Esophagus squamous epithelium (tissue), 5 donors: ENCODE results near the gene PDPN. TPM values are rescaled to one million over a fixed set of nuclear protein-coding genes. Genes with fewer than 3 reads are reported as not detected.

ENCODE experiments used
- DNase-seq: peaks from one replicate; lab custom pipeline; 2025; lab: John Stamatoyannopoulos, UW
- H3K27ac ChIP-seq, 4 donors: fragments of 200-600 bp; sonication (generic); one replicate each; pipeline ENCODE4 v1.5.1; 2016 to 2019; ENCODE audit warnings: mild to moderate bottlenecking in 1 of 4
- H3K27me3 ChIP-seq, 4 donors: fragments of 200-600 bp; sonication (generic); 1 replicate in 3 of 4; 2 replicates in 1 of 4; pipeline versions ENCODE4 v1.5.1 to v1.6.0; 2017 to 2021; ENCODE audit warnings: antibody characterized with exemption in 1 of 4
- H3K36me3 ChIP-seq, 3 donors: fragments of 200-600 bp; sonication (generic); one replicate each; pipeline ENCODE4 v1.5.1; 2016 to 2019
- H3K4me1 ChIP-seq, 3 donors: fragments of 200-600 bp; sonication (generic); one replicate each; pipeline ENCODE4 v1.5.1; 2017 to 2019
- H3K4me3 ChIP-seq, 4 donors: fragments of 200-600 bp; sonication (generic); 1 replicate in 3 of 4; 2 replicates in 1 of 4; pipeline ENCODE4 v1.5.1; 2016 to 2019; ENCODE audit warnings: mild to moderate bottlenecking in 2 of 4, moderate library complexity in 1 of 4
- H3K9me3 ChIP-seq, 3 donors: fragments of 200-600 bp; sonication (generic); one replicate each; pipeline ENCODE4 v1.5.1; 2016 to 2019
- CTCF ChIP-seq, 6 experiments: fragments of 450-650 bp in 4 of 6; fragments of 200-600 bp in 2 of 6; sonication (generic) in 2 of 6; IDR thresholded peaks; one replicate each; pipeline ENCODE4 v1.5.1; 2016 to 2019; ENCODE audit warnings: antibody characterized with exemption in 6 of 6, mild to moderate bottlenecking in 4 of 6, moderate library complexity in 4 of 6
- POLR2A ChIP-seq, 4 donors: fragments of 450-650 bp; IDR thresholded peaks; one replicate each; pipeline ENCODE4 v1.6.1; 2017; ENCODE audit warnings: antibody characterized with exemption in 4 of 4, mild to moderate bottlenecking in 4 of 4, moderate library complexity in 3 of 4
- WGBS, 2 donors: methylation state at CpG; one replicate each; pipeline ENCODE4 v1.1.5; 2018; 5-methylcytosine and 5-hydroxymethylcytosine counted together
- intact Hi-C: fragments of 100-400 bp; cut with DNase I; formaldehyde crosslinking; loops from one replicate; pipeline ENCODE4 v1.15.0; 2022
- total RNA-seq, 4 donors: library from RNA; depleted of rRNA; stranded (reverse); fragments of >200 nt; gene quantifications; one replicate each; pipeline ENCODE4 v1.1.0, GENCODE V29; 2016
- donor health status: DM: yes; HTN: yes; CAD: no.

Gene PDPN
- total RNA-seq, 4 donors from 2014 or later, result 4.5 to 24.2 (median 17.6) TPM

GRCh38 chr1:13573586-13573985 is 10.0 kb upstream of the PDPN start:
- 81 to 83% methylated on average over 4 of the region's 4 CpGs for WGBS, 2 donors
- TF ChIP-seq POLR2A (IDR thresholded peaks at IDR 0.05) (no peak), CTCF (IDR thresholded peaks at IDR 0.05) (no peak)
- intact Hi-C loops, result no loop called here
- Histone ChIP-seq H3K9me3 (no peaks in the 10 kb centered on the region), H3K36me3 (no peaks in the 10 kb centered on the region), H3K27ac (no peak overlapping the region), H3K4me1 (no peaks in the 10 kb centered on the region), H3K27me3 (peaks cover 0 to 56% (median 0%) of the 10 kb centered on the region in 4 donors), H3K4me3 (no peak overlapping the region)
- no peak for DNase-seq

- Histone ChIP-seq H3K9me3 (no peaks in the 10 kb centered on the region), H3K27ac (no peak overlapping the region), H3K4me1 (no peaks in the 10 kb centered on the region), H3K27me3 (peaks cover 0 to 75% (median 0%) of the 10 kb centered on the region in 4 donors), H3K36me3 (no peaks in the 10 kb centered on the region), H3K4me3 (no peak overlapping the region)
- intact Hi-C loops, result no loop called here
- TF ChIP-seq CTCF (IDR thresholded peaks at IDR 0.05) (no peak), POLR2A (IDR thresholded peaks at IDR 0.05) (no peak)
- 82 to 85% methylated on average over 6 of the region's 11 CpGs for WGBS, 2 donors
- no peak for DNase-seq
These were observed 6.7 kb upstream of the PDPN start for GRCh38 chr1:13576926-13577325.

GRCh38 chr1:13577846-13578245 is 5.8 kb upstream of the PDPN start:
- Histone ChIP-seq H3K9me3 (no peaks in the 10 kb centered on the region), H3K4me3 (no peak overlapping the region), H3K27ac (no peak overlapping the region), H3K27me3 (peaks cover 0 to 79% (median 0%) of the 10 kb centered on the region in 4 donors), H3K36me3 (no peaks in the 10 kb centered on the region), H3K4me1 (no peaks in the 10 kb centered on the region)
- DNase-seq, result no peak
- intact Hi-C loops, result no loop called here
- TF ChIP-seq POLR2A (IDR thresholded peaks at IDR 0.05), result no peak
- TF ChIP-seq CTCF (IDR thresholded peaks at IDR 0.05), result no peak
- 69 to 81% methylated on average over 5 to 6 of the region's 8 CpGs for WGBS, 2 donors

GRCh38 chr1:13581446-13581845 is 2.2 kb upstream of the PDPN start:
- TF ChIP-seq CTCF (IDR thresholded peaks at IDR 0.05) (no peak), POLR2A (IDR thresholded peaks at IDR 0.05) (no peak)
- Histone ChIP-seq H3K4me1 (peaks cover 0 to 35% (median 6%) of the 10 kb centered on the region in 3 donors), H3K4me3 (no peak overlapping the region), H3K27ac (no peak overlapping the region), H3K9me3 (no peaks in the 10 kb centered on the region), H3K36me3 (no peaks in the 10 kb centered on the region), H3K27me3 (peaks cover 0 to 90% (median 0%) of the 10 kb centered on the region in 4 donors)
- 79 to 81% methylated on average over 5 of the region's 5 CpGs for WGBS, 2 donors
- intact Hi-C loops, result no loop called here
- no peak for DNase-seq

GRCh38 chr1:13582713-13583443 is 754 bp upstream of the PDPN start:
- Histone ChIP-seq H3K4me1 (peaks cover 6 to 50% (median 12%) of the 10 kb centered on the region in 3 donors), H3K27me3 (peaks cover 0 to 83% (median 0%) of the 10 kb centered on the region in 4 donors), H3K27ac (peak overlapping the region in 3 of 4 donors; percentile 89 to 92 (median 90)), H3K4me3 (peak overlapping the region in 3 of 4 donors; percentile 47 to 69 (median 53)), H3K36me3 (no peaks in the 10 kb centered on the region), H3K9me3 (no peaks in the 10 kb centered on the region)
- TF ChIP-seq CTCF (IDR thresholded peaks at IDR 0.05), result no peak
- TF ChIP-seq POLR2A (IDR thresholded peaks at IDR 0.05), result no peak
- 42 to 45% methylated on average over 21 of the region's 27 CpGs for WGBS, 2 donors
- intact Hi-C loops, result no loop called here
- no peak for DNase-seq
